Upper lobe of left lung (tissue), 6 donors: ENCODE measurements around the gene PROKR1. TPM values are rescaled to one million over a fixed set of nuclear protein-coding genes. Genes with fewer than 3 reads are reported as not detected.

Experiments used
- ATAC-seq, 2 donors: fragments of 200-7000 bp; cut with Tn5 transposase; one replicate each; pipeline ENCODE4 v1.9.1; 2022; ENCODE audit warnings: mild to moderate bottlenecking in 2 of 2, moderate library complexity in 2 of 2; ENCODE audit not compliant: low FRiP score in 2 of 2
- DNase-seq, 2 donors: peaks; one replicate each; pipeline ENCODE4 v3.0.0-alpha.2; 2019 to 2020
- H3K27ac ChIP-seq, 4 donors: fragments of 200-600 bp; sonication (generic); one replicate each; pipeline ENCODE4 v1.5.1; 2016 to 2019
- H3K27me3 ChIP-seq, 4 donors: fragments of 200-600 bp; sonication (generic); one replicate each; pipeline ENCODE4 v1.5.1; 2017 to 2019
- H3K36me3 ChIP-seq, 4 donors: fragments of 200-600 bp; sonication (generic); one replicate each; pipeline ENCODE4 v1.5.1; 2016 to 2019
- H3K4me1 ChIP-seq, 4 donors: fragments of 200-600 bp; sonication (generic); one replicate each; pipeline ENCODE4 v1.5.1; 2018 to 2019
- H3K4me3 ChIP-seq, 4 donors: fragments of 200-600 bp; sonication (generic); one replicate each; pipeline ENCODE4 v1.5.1; 2017 to 2019; ENCODE audit warnings: mild to moderate bottlenecking in 2 of 4, moderate library complexity in 1 of 4
- H3K9me3 ChIP-seq, 4 donors: fragments of 200-600 bp; sonication (generic); one replicate each; pipeline ENCODE4 v1.5.1; 2018 to 2019
- CTCF ChIP-seq, 6 experiments: fragments of 450-650 bp in 4 of 6; fragments of 200-600 bp in 2 of 6; sonication (generic) in 2 of 6; IDR thresholded peaks; one replicate each; pipeline ENCODE4 v1.5.1; 2016 to 2019; ENCODE audit warnings: antibody characterized with exemption in 6 of 6
- EP300 ChIP-seq, 4 donors: sonication (generic); formaldehyde crosslinking; IDR thresholded peaks; one replicate each; pipeline ENCODE4 v1.5.1; 2017; ENCODE audit warnings: antibody characterized with exemption in 4 of 4, control low read depth in 2 of 4
- POLR2A ChIP-seq, 4 donors: fragments of 450-650 bp; IDR thresholded peaks; one replicate each; pipeline ENCODE4 v1.5.1; 2016 to 2017; ENCODE audit warnings: antibody characterized with exemption in 4 of 4, mild to moderate bottlenecking in 2 of 4
- POLR2AphosphoS5 ChIP-seq, 2 donors: sonication (generic); formaldehyde crosslinking; IDR thresholded peaks; one replicate each; pipeline ENCODE4 v1.5.1; 2017; ENCODE audit warnings: antibody characterized with exemption in 2 of 2
- WGBS, 2 donors: methylation state at CpG; one replicate each; pipeline ENCODE4 v1.1.5; 2017 to 2018; 5-methylcytosine and 5-hydroxymethylcytosine counted together
- total RNA-seq, 6 donors: library from RNA; depleted of rRNA in 4 of 6; stranded (reverse); fragments of >200 nt in 4 of 6; gene quantifications; one replicate each; pipeline versions ENCODE4 v1.1.0 to v1.2.1, GENCODE V29; 2016 to 2021
- donor health status: DM: no; HTN: no; CAD: no; lungs with moderate emphysema.
- donor health status: DM: no; HTN: yes; CAD: no; lungs with severe emphysema.

PROKR1 gene
- total RNA-seq, 6 donors from 2014 or later: 0.06 TPM; not detected in 5

DNA sequence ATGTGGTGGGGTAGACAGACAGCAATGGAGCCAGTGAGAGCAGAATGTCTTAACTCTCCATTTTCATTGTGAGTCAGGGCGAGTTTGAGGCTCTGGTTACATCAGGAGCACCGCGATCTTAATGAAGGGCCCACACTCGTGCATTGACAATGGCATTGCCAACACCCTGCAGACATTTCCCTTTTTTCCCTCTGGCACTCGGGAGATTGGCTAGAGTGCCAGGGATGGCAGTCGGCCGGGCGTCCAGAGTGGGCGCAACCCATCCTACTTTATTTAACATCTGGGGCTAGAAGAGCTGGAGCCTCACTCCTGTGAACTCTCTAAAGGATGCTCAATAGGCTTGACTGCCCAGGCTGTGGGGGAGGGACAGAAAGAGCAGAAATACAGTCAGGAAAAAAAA, 9.7 kb downstream of the PROKR1 start:
- peak in 1 of 2 donors; percentile 34 for DNase-seq
- no peaks in the 10 kb centered on the region for H3K36me3 ChIP-seq
- H3K27ac ChIP-seq: no peak overlapping the region
- H3K27me3 ChIP-seq: no peaks in the 10 kb centered on the region
- TF ChIP-seq CTCF (IDR thresholded peaks at IDR 0.05) (no peak), EP300 (IDR thresholded peaks at IDR 0.05) (no peak), POLR2AphosphoS5 (IDR thresholded peaks at IDR 0.05) (no peak), POLR2A (IDR thresholded peaks at IDR 0.05) (no peak)
- 73 to 80% methylated on average over 9 of the region's 9 CpGs for WGBS, 2 donors
- ATAC-seq: no peak
- H3K4me1 ChIP-seq: peaks cover 5 to 10% (median 8%) of the 10 kb centered on the region in 4 donors
- H3K9me3 ChIP-seq: no peaks in the 10 kb centered on the region
- H3K4me3 ChIP-seq: no peak overlapping the region

- H3K27ac ChIP-seq: no peak overlapping the region
- H3K36me3 ChIP-seq: no peaks in the 10 kb centered on the region
- 4 to 6% methylated on average over 10 of the region's 10 CpGs for WGBS, 2 donors
- TF ChIP-seq EP300 (IDR thresholded peaks at IDR 0.05): no peak
- TF ChIP-seq CTCF (IDR thresholded peaks at IDR 0.05): no peak
- H3K27me3 ChIP-seq: no peaks in the 10 kb centered on the region
- peak in 1 of 2 donors; percentile 58 for ATAC-seq
- peaks cover 5 to 10% (median 8%) of the 10 kb centered on the region in 4 donors for H3K4me1 ChIP-seq
- peak in 1 of 2 donors; percentile 27 for DNase-seq
- H3K4me3 ChIP-seq: no peak overlapping the region
- no peaks in the 10 kb centered on the region for H3K9me3 ChIP-seq
These were observed 10.2 kb downstream of the PROKR1 start for GRCh38 chr2:68653538-68653982.

GRCh38 chr2:68658266-68658665, 14.9 kb downstream of the PROKR1 start:
- TF ChIP-seq POLR2A (IDR thresholded peaks at IDR 0.05): no peak
- no peak for TF ChIP-seq POLR2AphosphoS5 (IDR thresholded peaks at IDR 0.05)
- TF ChIP-seq CTCF (IDR thresholded peaks at IDR 0.05): no peak
- TF ChIP-seq EP300 (IDR thresholded peaks at IDR 0.05): no peak
- H3K4me3 ChIP-seq: no peak overlapping the region
- no peak for DNase-seq
- peaks cover 5 to 9% (median 8%) of the 10 kb centered on the region in 4 donors for H3K4me1 ChIP-seq
- H3K9me3 ChIP-seq: no peaks in the 10 kb centered on the region
- H3K36me3 ChIP-seq: no peaks in the 10 kb centered on the region
- no peak for ATAC-seq
- no peaks in the 10 kb centered on the region for H3K27me3 ChIP-seq
- H3K27ac ChIP-seq: no peak overlapping the region
- WGBS, 2 donors: 60 to 68% methylated on average over 6 of the region's 6 CpGs

GRCh38 chr2:68659081-68659480, 15.7 kb downstream of the PROKR1 start:
- DNase-seq: no peak
- Histone ChIP-seq H3K4me3 (no peak overlapping the region), H3K27me3 (no peaks in the 10 kb centered on the region), H3K36me3 (no peaks in the 10 kb centered on the region), H3K27ac (no peak overlapping the region), H3K4me1 (peaks cover 0 to under 1% (median under 1%) of the 10 kb centered on the region in 4 donors), H3K9me3 (no peaks in the 10 kb centered on the region)
- ATAC-seq: no peak
- no peak for TF ChIP-seq EP300 (IDR thresholded peaks at IDR 0.05)
- no peak for TF ChIP-seq CTCF (IDR thresholded peaks at IDR 0.05)
- TF ChIP-seq POLR2A (IDR thresholded peaks at IDR 0.05): no peak
- no peak for TF ChIP-seq POLR2AphosphoS5 (IDR thresholded peaks at IDR 0.05)

- ATAC-seq (no peak), DNase-seq (no peak)
- Histone ChIP-seq H3K36me3 (no peaks in the 10 kb centered on the region), H3K9me3 (no peaks in the 10 kb centered on the region), H3K4me3 (no peak overlapping the region), H3K4me1 (no peaks in the 10 kb centered on the region), H3K27ac (no peak overlapping the region), H3K27me3 (no peaks in the 10 kb centered on the region)
- TF ChIP-seq EP300 (IDR thresholded peaks at IDR 0.05): no peak
- TF ChIP-seq POLR2A (IDR thresholded peaks at IDR 0.05): no peak
- no peak for TF ChIP-seq POLR2AphosphoS5 (IDR thresholded peaks at IDR 0.05)
- TF ChIP-seq CTCF (IDR thresholded peaks at IDR 0.05): no peak
- WGBS, 2 donors: 72 to 77% methylated on average over 3 of the region's 3 CpGs
These were observed 17.3 kb downstream of the PROKR1 start for GRCh38 chr2:68660658-68661057.
